GM23338 (cell line): Measurements from ENCODE around the gene RGCC.

Experiments
- CREB1 ChIP-seq: fragments of 250-450 bp; sonication (Bioruptor Pico); IDR thresholded peaks from 2 replicates; pipeline ENCODE4 v1.5.0; 2020; ENCODE audit warnings: low read depth, mild to moderate bottlenecking, moderate library complexity
- EZH2 ChIP-seq: fragments of 200-600 bp; sonication (generic); IDR thresholded peaks from one replicate; pipeline ENCODE4 v1.8.0; 2017; ENCODE audit warnings: antibody characterized with exemption, mild to moderate bottlenecking, low read depth; ENCODE audit not compliant: unreplicated experiment
- EZH2phosphoT487 ChIP-seq: fragments of 200-600 bp; sonication (generic); IDR thresholded peaks from one replicate; pipeline ENCODE4 v1.8.1; 2018; ENCODE audit warnings: antibody characterized with exemption; ENCODE audit not compliant: unreplicated experiment
- JUNB ChIP-seq: IDR thresholded peaks from one replicate; pipeline ENCODE4 v1.6.1; 2016; ENCODE audit warnings: antibody characterized with exemption; ENCODE audit not compliant: unreplicated experiment
- POLR2AphosphoS5 ChIP-seq: IDR thresholded peaks from 2 replicates; pipeline ENCODE4 v1.6.1; 2016; ENCODE audit warnings: antibody characterized with exemption, low read depth
- STAT1 ChIP-seq: IDR thresholded peaks from one replicate; pipeline ENCODE4 v1.6.1; 2016; ENCODE audit warnings: antibody characterized with exemption; ENCODE audit not compliant: unreplicated experiment
- ZNF114 ChIP-seq: fragments of 250-450 bp; sonication (Bioruptor Pico); IDR thresholded peaks from 2 replicates; pipeline ENCODE4 v1.5.0; 2020; ENCODE audit warnings: mild to moderate bottlenecking, moderate library complexity
- ZNF331 ChIP-seq: fragments of 250-450 bp; sonication (Bioruptor Pico); IDR thresholded peaks from 2 replicates; pipeline ENCODE4 v1.5.0; 2020; ENCODE audit warnings: low read depth, mild to moderate bottlenecking, moderate library complexity
- TF ChIP-seq, protein P1 (sequence below), 2 experiments: fragments of 200-600 bp in 1 of 2; sonication (generic) in 1 of 2; conservative IDR thresholded peaks; 2 replicates each; pipeline versions ENCODE4 v1.5.1 to v1.6.1; 2016 to 2017; ENCODE audit warnings: antibody characterized with exemption in 2 of 2, low read depth in 2 of 2, mild to moderate bottlenecking in 2 of 2, moderate library complexity in 1 of 2
- TF ChIP-seq, protein P2 (sequence below): IDR thresholded peaks from one replicate; pipeline ENCODE4 v1.6.1; 2018; ENCODE audit warnings: antibody characterized with exemption; ENCODE audit not compliant: unreplicated experiment
- TF ChIP-seq, protein P3 (sequence below): IDR thresholded peaks from 2 replicates; pipeline ENCODE4 v1.6.1; 2016; ENCODE audit warnings: antibody characterized with exemption

DNA sequence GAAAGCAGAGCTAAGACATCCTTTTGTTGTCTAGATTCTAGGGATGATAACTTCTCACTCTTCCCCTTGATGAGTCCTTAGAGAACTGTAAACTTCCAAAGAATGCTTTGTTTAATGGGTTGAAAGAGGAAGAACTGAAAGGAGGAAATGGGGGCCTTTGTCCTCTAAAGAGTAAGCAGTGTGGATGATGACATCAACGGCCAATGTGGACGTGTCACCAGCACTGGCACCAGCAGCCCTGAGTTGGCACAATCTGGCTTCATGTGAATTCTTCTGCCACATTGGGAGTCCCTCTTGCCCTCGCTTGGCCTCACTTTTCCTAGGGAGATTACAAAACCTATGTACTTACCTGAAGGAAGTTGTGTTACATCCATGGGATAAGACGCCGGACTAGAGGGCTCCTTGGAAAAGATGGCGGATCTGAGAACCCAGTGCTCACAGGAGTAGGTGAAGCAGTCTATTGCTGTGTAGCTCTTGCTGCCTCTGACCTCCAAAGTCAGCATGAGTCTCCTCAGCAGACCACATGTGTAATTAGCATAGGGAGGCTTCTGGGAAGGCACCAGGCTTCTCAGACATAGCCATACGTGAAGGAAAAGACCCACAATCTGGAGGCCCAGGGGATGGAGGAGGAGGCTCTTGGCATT, 62.8 kb downstream of the RGCC start:
- TF ChIP-seq POLR2AphosphoS5 = no peak
- TF ChIP-seq, protein P1, sequence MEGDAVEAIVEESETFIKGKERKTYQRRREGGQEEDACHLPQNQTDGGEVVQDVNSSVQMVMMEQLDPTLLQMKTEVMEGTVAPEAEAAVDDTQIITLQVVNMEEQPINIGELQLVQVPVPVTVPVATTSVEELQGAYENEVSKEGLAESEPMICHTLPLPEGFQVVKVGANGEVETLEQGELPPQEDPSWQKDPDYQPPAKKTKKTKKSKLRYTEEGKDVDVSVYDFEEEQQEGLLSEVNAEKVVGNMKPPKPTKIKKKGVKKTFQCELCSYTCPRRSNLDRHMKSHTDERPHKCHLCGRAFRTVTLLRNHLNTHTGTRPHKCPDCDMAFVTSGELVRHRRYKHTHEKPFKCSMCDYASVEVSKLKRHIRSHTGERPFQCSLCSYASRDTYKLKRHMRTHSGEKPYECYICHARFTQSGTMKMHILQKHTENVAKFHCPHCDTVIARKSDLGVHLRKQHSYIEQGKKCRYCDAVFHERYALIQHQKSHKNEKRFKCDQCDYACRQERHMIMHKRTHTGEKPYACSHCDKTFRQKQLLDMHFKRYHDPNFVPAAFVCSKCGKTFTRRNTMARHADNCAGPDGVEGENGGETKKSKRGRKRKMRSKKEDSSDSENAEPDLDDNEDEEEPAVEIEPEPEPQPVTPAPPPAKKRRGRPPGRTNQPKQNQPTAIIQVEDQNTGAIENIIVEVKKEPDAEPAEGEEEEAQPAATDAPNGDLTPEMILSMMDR (conservative IDR thresholded peaks at IDR 0.05; ENCODE audit: low read depth in 2 of 2) = no peak
- TF ChIP-seq JUNB = no peak
- no peak for TF ChIP-seq EZH2
- TF ChIP-seq, protein P2, sequence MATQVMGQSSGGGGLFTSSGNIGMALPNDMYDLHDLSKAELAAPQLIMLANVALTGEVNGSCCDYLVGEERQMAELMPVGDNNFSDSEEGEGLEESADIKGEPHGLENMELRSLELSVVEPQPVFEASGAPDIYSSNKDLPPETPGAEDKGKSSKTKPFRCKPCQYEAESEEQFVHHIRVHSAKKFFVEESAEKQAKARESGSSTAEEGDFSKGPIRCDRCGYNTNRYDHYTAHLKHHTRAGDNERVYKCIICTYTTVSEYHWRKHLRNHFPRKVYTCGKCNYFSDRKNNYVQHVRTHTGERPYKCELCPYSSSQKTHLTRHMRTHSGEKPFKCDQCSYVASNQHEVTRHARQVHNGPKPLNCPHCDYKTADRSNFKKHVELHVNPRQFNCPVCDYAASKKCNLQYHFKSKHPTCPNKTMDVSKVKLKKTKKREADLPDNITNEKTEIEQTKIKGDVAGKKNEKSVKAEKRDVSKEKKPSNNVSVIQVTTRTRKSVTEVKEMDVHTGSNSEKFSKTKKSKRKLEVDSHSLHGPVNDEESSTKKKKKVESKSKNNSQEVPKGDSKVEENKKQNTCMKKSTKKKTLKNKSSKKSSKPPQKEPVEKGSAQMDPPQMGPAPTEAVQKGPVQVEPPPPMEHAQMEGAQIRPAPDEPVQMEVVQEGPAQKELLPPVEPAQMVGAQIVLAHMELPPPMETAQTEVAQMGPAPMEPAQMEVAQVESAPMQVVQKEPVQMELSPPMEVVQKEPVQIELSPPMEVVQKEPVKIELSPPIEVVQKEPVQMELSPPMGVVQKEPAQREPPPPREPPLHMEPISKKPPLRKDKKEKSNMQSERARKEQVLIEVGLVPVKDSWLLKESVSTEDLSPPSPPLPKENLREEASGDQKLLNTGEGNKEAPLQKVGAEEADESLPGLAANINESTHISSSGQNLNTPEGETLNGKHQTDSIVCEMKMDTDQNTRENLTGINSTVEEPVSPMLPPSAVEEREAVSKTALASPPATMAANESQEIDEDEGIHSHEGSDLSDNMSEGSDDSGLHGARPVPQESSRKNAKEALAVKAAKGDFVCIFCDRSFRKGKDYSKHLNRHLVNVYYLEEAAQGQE = no peak
- no peak for TF ChIP-seq STAT1
- TF ChIP-seq CREB1 = no peak
- TF ChIP-seq ZNF331 = no peak
- TF ChIP-seq ZNF114 (CRISPR knock-in tag) = no peak
- TF ChIP-seq EZH2phosphoT487 = no peak
- TF ChIP-seq, protein P3, sequence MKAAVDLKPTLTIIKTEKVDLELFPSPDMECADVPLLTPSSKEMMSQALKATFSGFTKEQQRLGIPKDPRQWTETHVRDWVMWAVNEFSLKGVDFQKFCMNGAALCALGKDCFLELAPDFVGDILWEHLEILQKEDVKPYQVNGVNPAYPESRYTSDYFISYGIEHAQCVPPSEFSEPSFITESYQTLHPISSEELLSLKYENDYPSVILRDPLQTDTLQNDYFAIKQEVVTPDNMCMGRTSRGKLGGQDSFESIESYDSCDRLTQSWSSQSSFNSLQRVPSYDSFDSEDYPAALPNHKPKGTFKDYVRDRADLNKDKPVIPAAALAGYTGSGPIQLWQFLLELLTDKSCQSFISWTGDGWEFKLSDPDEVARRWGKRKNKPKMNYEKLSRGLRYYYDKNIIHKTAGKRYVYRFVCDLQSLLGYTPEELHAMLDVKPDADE = no peak
